Breast epithelium (tissue), 3 donors: ENCODE data around the gene INKA1.

Experiments used
- POLR2A ChIP-seq: fragments of 450-650 bp; IDR thresholded peaks from one replicate; pipeline ENCODE4 v1.6.1; 2016; ENCODE audit warnings: antibody characterized with exemption, mild to moderate bottlenecking, moderate library complexity
- POLR2AphosphoS5 ChIP-seq, 3 donors: sonication (generic); formaldehyde crosslinking; IDR thresholded peaks; one replicate each; pipeline ENCODE4 v1.6.1; 2017; ENCODE audit warnings: antibody characterized with exemption in 3 of 3
- TF ChIP-seq, protein P1 (sequence below), 3 donors: fragments of 450-650 bp; IDR thresholded peaks; one replicate each; pipeline ENCODE4 v1.5.1; 2016 to 2017; ENCODE audit warnings: antibody characterized with exemption in 3 of 3, mild to moderate bottlenecking in 3 of 3, moderate library complexity in 3 of 3

DNA sequence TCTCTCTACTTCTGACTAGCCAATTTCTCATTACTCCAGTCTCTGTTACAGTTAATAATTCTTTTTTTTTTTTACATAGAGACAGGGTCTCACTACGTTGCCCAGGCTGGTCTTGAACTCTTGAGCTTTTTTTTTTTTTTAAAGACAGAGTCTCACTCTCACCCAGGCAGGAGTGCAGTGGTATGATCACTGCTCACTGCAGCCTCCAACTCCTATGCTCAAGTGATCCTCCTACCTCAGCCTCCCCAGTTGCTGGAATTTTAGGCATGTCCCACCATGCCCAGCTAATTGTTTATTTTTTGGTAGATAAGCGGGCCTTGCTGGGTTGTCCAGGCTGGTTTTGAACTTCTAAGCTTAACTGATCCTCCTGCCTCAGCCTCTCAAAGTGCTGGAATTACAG, 30.4 kb upstream of the INKA1 start:
- TF ChIP-seq POLR2AphosphoS5 (IDR thresholded peaks at IDR 0.05) (no peak), POLR2A (no peak)
- TF ChIP-seq, protein P1, sequence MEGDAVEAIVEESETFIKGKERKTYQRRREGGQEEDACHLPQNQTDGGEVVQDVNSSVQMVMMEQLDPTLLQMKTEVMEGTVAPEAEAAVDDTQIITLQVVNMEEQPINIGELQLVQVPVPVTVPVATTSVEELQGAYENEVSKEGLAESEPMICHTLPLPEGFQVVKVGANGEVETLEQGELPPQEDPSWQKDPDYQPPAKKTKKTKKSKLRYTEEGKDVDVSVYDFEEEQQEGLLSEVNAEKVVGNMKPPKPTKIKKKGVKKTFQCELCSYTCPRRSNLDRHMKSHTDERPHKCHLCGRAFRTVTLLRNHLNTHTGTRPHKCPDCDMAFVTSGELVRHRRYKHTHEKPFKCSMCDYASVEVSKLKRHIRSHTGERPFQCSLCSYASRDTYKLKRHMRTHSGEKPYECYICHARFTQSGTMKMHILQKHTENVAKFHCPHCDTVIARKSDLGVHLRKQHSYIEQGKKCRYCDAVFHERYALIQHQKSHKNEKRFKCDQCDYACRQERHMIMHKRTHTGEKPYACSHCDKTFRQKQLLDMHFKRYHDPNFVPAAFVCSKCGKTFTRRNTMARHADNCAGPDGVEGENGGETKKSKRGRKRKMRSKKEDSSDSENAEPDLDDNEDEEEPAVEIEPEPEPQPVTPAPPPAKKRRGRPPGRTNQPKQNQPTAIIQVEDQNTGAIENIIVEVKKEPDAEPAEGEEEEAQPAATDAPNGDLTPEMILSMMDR (IDR thresholded peaks at IDR 0.05) = no peak
